ENCODE results near the gene CSGALNACT2.

The CSGALNACT2 gene

GRCh38 chr10:43117777-43118583 is 20.3 kb upstream of the CSGALNACT2 start:
- no peak for TF ChIP-seq CTCF (IDR thresholded peaks at IDR 0.05; ENCODE audit: insufficient read depth, missing control alignments)
- FAIRE-seq (no peak), DNase-seq (ENCODE audit: insufficient read length, low spot score) (no peak)

GRCh38 chr10:43118631-43119415 is 19.4 kb upstream of the CSGALNACT2 start:
- no peak for TF ChIP-seq CTCF (IDR thresholded peaks at IDR 0.05; ENCODE audit: insufficient read depth, missing control alignments)
- FAIRE-seq (no peak), DNase-seq (ENCODE audit: insufficient read length, low spot score) (no peak)

- FAIRE-seq (no peak), DNase-seq (ENCODE audit: insufficient read length, low spot score) (no peak)
- no peak for TF ChIP-seq CTCF (IDR thresholded peaks at IDR 0.05; ENCODE audit: insufficient read depth, missing control alignments)
Observed at GRCh38 chr10:43119416-43120115, 18.7 kb upstream of the CSGALNACT2 start.

DNA sequence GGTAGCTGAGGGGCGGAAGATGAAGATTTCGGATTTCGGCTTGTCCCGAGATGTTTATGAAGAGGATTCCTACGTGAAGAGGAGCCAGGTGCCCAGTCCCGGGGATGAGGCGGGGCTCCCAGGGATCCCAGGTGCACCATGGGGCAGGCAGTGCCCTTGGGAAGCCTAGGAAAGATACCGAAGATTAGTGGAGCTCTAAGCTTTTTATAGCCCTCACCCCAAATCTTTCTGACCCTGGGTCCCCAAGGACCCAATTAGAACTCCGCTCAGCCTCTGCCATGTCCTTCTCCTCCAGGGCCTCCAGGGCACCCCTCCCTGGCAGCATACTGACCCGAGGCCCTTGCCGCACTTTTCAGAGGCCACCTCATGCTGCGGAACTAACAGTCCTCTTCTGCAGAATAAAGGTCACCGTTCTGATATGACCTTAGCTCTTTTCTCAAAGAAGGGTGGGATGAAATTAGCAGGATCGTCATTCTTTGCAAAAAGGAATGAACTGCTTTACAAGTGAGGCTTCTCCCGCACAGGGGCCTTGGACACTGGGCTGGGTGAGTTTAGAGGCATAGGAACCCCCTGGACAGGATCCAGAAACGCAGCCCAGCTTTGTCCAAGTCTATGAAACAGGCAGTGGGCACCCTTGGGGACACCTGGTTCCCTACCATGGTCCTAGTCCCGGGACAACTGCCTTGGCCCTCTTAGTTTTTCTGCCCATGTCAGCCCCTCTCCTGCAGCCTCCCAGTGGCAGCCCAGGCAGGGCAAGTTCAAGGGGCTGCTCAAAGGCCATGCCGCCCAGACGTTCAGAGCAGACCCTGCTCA is 17.9 kb upstream of the CSGALNACT2 start:
- FAIRE-seq (no peak), DNase-seq (ENCODE audit: insufficient read length, low spot score) (no peak)
- TF ChIP-seq CTCF (IDR thresholded peaks at IDR 0.05; ENCODE audit: insufficient read depth, missing control alignments) = no peak

GRCh38 chr10:43120929-43121314 is 17.3 kb upstream of the CSGALNACT2 start:
- DNase-seq (ENCODE audit: insufficient read length, low spot score) (no peak), FAIRE-seq (no peak)
- no peak for TF ChIP-seq CTCF (IDR thresholded peaks at IDR 0.05; ENCODE audit: insufficient read depth, missing control alignments)

GRCh38 chr10:43121444-43121843 is 16.8 kb upstream of the CSGALNACT2 start:
- FAIRE-seq (no peak), DNase-seq (ENCODE audit: insufficient read length, low spot score) (no peak)
- no peak for TF ChIP-seq CTCF (IDR thresholded peaks at IDR 0.05; ENCODE audit: insufficient read depth, missing control alignments)

Measured in D721Med (cell line).